ENCODE data around the gene KRTAP2-2.

DNA sequence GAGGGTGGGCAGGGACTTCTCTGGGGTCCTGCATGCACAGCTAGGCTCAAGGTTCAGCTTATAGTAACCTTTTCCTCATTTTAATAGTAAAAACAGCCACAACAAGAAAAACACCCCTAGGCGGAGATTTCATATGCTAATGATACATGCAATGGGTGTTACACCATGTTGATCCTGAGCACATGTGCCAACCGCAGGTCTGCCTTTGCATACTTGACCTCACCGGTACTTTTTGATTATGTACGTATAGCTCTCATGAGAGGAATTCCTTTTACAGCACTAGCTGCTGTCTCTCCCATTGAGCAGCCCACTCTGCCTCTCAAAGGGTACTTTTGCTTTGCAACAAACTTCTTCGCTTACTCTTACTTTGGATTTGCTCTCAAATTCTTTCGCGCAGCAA, 41.0 kb upstream of the KRTAP2-2 start:
- TF ChIP-seq, protein P1, sequence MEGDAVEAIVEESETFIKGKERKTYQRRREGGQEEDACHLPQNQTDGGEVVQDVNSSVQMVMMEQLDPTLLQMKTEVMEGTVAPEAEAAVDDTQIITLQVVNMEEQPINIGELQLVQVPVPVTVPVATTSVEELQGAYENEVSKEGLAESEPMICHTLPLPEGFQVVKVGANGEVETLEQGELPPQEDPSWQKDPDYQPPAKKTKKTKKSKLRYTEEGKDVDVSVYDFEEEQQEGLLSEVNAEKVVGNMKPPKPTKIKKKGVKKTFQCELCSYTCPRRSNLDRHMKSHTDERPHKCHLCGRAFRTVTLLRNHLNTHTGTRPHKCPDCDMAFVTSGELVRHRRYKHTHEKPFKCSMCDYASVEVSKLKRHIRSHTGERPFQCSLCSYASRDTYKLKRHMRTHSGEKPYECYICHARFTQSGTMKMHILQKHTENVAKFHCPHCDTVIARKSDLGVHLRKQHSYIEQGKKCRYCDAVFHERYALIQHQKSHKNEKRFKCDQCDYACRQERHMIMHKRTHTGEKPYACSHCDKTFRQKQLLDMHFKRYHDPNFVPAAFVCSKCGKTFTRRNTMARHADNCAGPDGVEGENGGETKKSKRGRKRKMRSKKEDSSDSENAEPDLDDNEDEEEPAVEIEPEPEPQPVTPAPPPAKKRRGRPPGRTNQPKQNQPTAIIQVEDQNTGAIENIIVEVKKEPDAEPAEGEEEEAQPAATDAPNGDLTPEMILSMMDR (IDR thresholded peaks at IDR 0.05; ENCODE audit: low read length) = no peak
- no peak for TF ChIP-seq EZH2 (IDR thresholded peaks at IDR 0.05; ENCODE audit: borderline replicate concordance, low read length)
